ENCODE data around the gene BMERB1.
A peak's percentile ranks its signal among the peaks of the same experiment; 100 is the strongest.
"Not testable (repeated sequence)": the region's sequence is repeated elsewhere in the genome, so short reads cannot be mapped to it uniquely, and the experiment has no call there.

The BMERB1 gene

GRCh38 chr16:15434425-15435215 is at the start of gene BMERB1:
Gene BMERB1, plus strand, starts transcription at chr16:15434588. Its CDS starts 66 bp downstream, at chr16:15434654.
- Histone ChIP-seq H3K27me3 (no peaks in the 10 kb centered on the region), H3K9me3 (no peaks in the 10 kb centered on the region), H3K4me3 (peak within 1 kb of the TSS; percentile 89 to 96), H3K36me3 (no peaks in the 10 kb centered on the region), H3K4me1 (peaks cover 0 to 31% (median 7%) of the 10 kb centered on the region in 4 donors), H3K27ac (peak within 1 kb of the TSS; percentile 80 to 85)
- intact Hi-C loops (cut with DNase I; ENCODE audit: low total_unique reads) = no loop called here
- DNase-seq = peak; percentile 73 to 91
- TF ChIP-seq, protein P1, sequence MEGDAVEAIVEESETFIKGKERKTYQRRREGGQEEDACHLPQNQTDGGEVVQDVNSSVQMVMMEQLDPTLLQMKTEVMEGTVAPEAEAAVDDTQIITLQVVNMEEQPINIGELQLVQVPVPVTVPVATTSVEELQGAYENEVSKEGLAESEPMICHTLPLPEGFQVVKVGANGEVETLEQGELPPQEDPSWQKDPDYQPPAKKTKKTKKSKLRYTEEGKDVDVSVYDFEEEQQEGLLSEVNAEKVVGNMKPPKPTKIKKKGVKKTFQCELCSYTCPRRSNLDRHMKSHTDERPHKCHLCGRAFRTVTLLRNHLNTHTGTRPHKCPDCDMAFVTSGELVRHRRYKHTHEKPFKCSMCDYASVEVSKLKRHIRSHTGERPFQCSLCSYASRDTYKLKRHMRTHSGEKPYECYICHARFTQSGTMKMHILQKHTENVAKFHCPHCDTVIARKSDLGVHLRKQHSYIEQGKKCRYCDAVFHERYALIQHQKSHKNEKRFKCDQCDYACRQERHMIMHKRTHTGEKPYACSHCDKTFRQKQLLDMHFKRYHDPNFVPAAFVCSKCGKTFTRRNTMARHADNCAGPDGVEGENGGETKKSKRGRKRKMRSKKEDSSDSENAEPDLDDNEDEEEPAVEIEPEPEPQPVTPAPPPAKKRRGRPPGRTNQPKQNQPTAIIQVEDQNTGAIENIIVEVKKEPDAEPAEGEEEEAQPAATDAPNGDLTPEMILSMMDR (IDR thresholded peaks at IDR 0.05) = no peak

DNA sequence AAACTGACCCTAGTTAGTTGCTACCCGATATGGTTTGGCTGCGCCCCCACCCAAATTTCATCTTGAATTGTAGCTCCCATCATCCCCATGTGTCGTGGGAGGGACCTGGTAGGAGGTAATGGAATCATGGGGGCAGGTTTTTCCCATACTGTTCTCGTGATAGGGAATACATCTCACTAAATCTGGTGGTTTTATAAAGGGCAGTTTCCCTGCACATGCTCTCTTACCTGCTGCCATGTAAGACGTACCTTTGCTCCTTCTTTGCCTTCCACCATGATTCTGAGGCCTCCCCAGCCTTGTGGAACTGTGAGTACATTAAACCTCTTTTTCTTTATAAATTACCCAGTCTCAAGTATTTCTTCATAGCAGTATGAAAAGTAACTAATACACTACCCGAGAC is 46.3 kb upstream of the BMERB1 start:
- H3K4me3 ChIP-seq, H3K27me3 ChIP-seq, DNase-seq: not testable (repeated sequence)

DNA sequence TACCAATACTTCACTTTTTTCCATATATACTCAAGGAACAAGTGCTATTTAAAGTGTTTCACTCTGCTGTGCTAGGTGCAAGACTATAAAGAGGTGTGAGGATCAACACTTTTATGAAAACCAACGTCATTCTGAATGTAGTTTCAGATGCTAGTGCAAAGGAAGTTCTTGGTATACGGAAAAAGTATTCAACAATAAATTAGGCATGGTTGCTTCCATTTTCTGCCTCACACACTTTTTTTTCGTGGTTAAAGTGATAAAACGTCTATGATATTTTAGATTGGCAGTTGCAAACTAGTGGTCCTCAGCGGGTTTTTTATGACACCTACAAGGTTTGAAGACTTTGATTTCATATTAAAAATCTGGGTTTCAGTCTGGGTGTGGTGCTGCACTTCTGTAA is 44.5 kb upstream of the BMERB1 start:
- H3K27ac ChIP-seq; DNase-seq; H3K9me3 ChIP-seq; H3K4me1 ChIP-seq; H3K36me3 ChIP-seq; intact Hi-C loops (cut with DNase I; ENCODE audit: low total_unique reads); H3K27me3 ChIP-seq; H3K4me3 ChIP-seq: not testable (repeated sequence)

More for the DNA sequence above, 46.3 kb upstream of the BMERB1 start:
- H3K9me3 ChIP-seq; H3K36me3 ChIP-seq; intact Hi-C loops (cut with DNase I; ENCODE audit: low total_unique reads); H3K27ac ChIP-seq; H3K4me1 ChIP-seq: not testable (repeated sequence)

GRCh38 chr16:15393025-15393424 is 41.4 kb upstream of the BMERB1 start:
- H3K4me3 ChIP-seq; H3K27ac ChIP-seq; H3K36me3 ChIP-seq; intact Hi-C loops (cut with DNase I; ENCODE audit: low total_unique reads); H3K27me3 ChIP-seq; DNase-seq; H3K9me3 ChIP-seq: not testable (repeated sequence)
- H3K4me1 ChIP-seq = peaks cover 0 to 12% (median 5%) of the 10 kb centered on the region in 4 donors

- Histone ChIP-seq H3K27ac (peak within 1 kb of the TSS; percentile 60 to 72), H3K4me3 (peak within 1 kb of the TSS; percentile 65 to 69), H3K4me1 (peaks cover 0 to 12% (median 5%) of the 10 kb centered on the region in 4 donors)
- H3K27me3 ChIP-seq; H3K36me3 ChIP-seq; intact Hi-C loops (cut with DNase I; ENCODE audit: low total_unique reads); H3K9me3 ChIP-seq: not testable (repeated sequence)
- peak; percentile 34 to 81 for DNase-seq
Observed at GRCh38 chr16:15395631-15396508, 38.5 kb upstream of the BMERB1 start, which contains the start of gene MPV17L. Gene MPV17L, plus strand, starts transcription at chr16:15395754. Its CDS starts 144 bp downstream, at chr16:15395898.

DNA sequence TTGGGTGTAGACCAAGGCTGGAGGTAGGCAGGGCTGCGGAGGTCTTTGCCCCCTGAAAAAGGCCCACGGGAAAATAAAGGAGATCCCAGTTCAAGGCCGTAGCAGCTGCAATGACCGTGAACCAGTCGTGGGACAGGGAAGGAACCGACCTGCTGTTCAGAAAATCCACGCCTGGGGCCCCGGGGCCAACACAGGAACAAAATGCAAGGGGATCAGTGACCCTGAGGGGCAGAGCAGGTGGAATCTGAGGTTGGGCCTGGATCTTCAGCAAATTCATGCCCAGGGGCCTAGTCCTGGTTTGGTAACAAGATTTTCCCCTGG is 37.9 kb upstream of the BMERB1 start:
- H3K36me3 ChIP-seq; DNase-seq; intact Hi-C loops (cut with DNase I; ENCODE audit: low total_unique reads); H3K27me3 ChIP-seq; H3K9me3 ChIP-seq: not testable (repeated sequence)
- H3K4me3 ChIP-seq = peak overlapping the region; percentile 65 to 69
- peaks cover 0 to 12% (median 5%) of the 10 kb centered on the region in 4 donors for H3K4me1 ChIP-seq
- H3K27ac ChIP-seq = peak overlapping the region; percentile 60 to 72

DNA sequence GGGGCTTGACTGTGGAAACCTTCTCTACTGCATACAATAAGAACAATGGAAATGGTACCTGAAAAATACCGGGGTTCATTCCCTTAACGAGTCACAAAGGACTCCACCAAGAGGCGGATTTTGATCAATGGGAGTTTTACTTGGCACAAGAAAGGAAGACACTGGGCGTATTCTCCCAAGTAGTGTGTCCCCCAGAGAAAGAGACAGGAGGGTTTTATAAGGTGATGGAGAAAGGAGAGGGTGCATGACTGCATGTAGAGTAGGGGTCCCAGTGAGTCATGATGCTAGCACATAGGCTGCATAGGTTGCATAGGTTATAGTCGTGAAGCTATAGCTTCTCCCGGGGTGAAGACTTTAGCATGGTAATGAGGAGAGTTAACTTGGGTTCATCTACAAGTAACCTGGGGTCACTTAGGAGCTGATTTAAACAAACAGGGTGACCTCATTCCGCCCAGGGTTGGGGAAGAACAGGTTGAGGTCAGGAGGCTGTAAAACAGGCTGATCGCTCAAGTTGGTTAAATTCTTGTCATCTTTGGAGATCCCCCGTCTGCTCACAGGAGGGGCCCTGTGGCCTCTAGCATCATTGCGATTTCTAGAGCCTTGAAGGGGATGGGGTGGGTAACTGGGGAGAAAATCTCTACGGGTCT is 37.3 kb upstream of the BMERB1 start:
- Histone ChIP-seq H3K27me3 (no peaks in the 10 kb centered on the region), H3K36me3 (peaks cover 0 to 8% (median 8%) of the 10 kb centered on the region in 3 donors), H3K27ac (no peak overlapping the region), H3K4me3 (no peak overlapping the region), H3K4me1 (peaks cover 0 to 12% (median 5%) of the 10 kb centered on the region in 4 donors), H3K9me3 (no peaks in the 10 kb centered on the region)
- no peak for DNase-seq
- TF ChIP-seq, protein P1 (IDR thresholded peaks at IDR 0.05) = no peak
- intact Hi-C loops (cut with DNase I; ENCODE audit: low total_unique reads) = no loop called here
